ENCODE data around the gene ZC3H12D. TPM values are rescaled to one million over a fixed set of nuclear protein-coding genes. Genes with fewer than 3 reads are reported as not detected.

ZC3H12D gene
- total RNA-seq, 1 donor from 2014 or later: 0.25 TPM

DNA sequence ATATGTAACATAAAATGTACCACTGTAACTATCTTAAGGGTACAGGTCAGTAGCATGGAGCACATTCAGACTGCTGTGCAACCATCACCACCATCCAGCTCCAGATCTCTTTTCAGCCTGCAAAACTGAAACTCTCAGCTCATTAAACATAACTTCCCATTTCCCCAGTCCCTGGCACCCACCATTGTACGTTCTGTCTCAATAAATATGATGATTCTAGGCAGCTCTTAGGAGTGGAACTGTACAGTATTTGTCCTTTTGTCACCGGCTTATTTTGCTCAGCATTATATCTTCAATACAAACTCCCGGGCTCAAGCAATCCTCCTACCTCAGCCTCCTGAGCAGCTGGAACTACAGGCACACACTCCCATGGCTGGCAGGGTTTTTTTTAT lies 1.5 kb downstream of the ZC3H12D start:
- H3K36me3 Mint-ChIP-seq (ENCODE audit: low read depth): no peaks in the 10 kb centered on the region
- H3K9me3 Mint-ChIP-seq (ENCODE audit: low read depth): no peaks in the 10 kb centered on the region
- TF ChIP-seq CTCF (IDR thresholded peaks at IDR 0.05): no peak
- H3K4me3 Mint-ChIP-seq (ENCODE audit: unreplicated experiment): no peak overlapping the region
- H3K27ac Mint-ChIP-seq (ENCODE audit: unreplicated experiment): no peak overlapping the region
- H3K4me1 Mint-ChIP-seq (ENCODE audit: low read depth): peaks cover 22% of the 10 kb centered on the region
- H3K27me3 Mint-ChIP-seq (ENCODE audit: low read depth): peaks cover 1% of the 10 kb centered on the region
- DNase-seq (ENCODE audit: low spot score): no peak

DNA sequence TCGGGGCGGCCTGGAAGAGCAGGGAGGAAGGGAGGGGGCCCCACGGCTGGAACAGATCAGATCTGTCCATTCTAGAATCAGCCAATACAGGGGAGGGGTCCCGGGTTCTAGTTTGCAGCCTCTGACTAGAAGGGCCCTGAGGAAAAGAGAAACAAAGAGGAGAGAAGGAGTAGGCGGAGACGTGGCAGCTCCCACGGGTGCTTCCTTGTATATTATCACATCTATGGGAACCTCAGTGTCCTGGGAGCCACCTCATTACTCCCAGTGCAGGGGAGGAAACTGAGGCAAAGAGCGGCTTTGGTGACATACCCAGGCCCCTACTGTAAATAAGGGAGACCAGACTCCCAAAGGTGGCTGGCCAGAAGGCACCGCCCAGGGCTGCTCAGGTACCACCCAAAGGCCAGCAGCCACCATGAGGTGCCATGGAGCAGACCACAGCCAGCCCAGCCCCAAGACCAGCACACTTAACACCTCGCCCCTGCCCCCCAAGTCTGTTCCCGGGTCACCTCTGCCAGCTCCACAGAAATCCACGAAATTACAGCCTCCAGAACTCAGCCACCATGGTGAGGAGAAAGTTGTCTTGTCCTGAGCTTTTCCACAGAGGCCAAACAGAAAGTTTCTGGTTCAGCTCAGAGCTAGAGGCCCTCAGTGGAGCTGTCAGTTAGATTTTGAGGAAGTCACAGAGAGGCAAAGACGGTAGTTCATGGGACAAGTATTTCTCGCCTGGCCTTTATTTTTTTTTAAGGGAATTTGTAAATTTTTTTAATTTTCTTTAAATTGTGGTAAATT lies 2.1 kb downstream of the ZC3H12D start:
- H3K27me3 Mint-ChIP-seq (ENCODE audit: low read depth): peaks cover 1% of the 10 kb centered on the region
- peaks cover 22% of the 10 kb centered on the region for H3K4me1 Mint-ChIP-seq (ENCODE audit: low read depth)
- peak overlapping the region; percentile 60 for H3K4me3 Mint-ChIP-seq (ENCODE audit: unreplicated experiment)
- peak overlapping the region; percentile 68 for H3K27ac Mint-ChIP-seq (ENCODE audit: unreplicated experiment)
- no peak for TF ChIP-seq CTCF (IDR thresholded peaks at IDR 0.05)
- H3K9me3 Mint-ChIP-seq (ENCODE audit: low read depth): no peaks in the 10 kb centered on the region
- no peak for DNase-seq (ENCODE audit: low spot score)
- no peaks in the 10 kb centered on the region for H3K36me3 Mint-ChIP-seq (ENCODE audit: low read depth)

GRCh38 chr6:149480502-149481280 lies 4.1 kb downstream of the ZC3H12D start:
- H3K27me3 Mint-ChIP-seq (ENCODE audit: low read depth): peaks cover 1% of the 10 kb centered on the region
- no peak for TF ChIP-seq CTCF (IDR thresholded peaks at IDR 0.05)
- H3K4me3 Mint-ChIP-seq (ENCODE audit: unreplicated experiment): no peak overlapping the region
- H3K4me1 Mint-ChIP-seq (ENCODE audit: low read depth): peaks cover 22% of the 10 kb centered on the region
- DNase-seq (ENCODE audit: low spot score): no peak
- no peaks in the 10 kb centered on the region for H3K9me3 Mint-ChIP-seq (ENCODE audit: low read depth)
- no peak overlapping the region for H3K27ac Mint-ChIP-seq (ENCODE audit: unreplicated experiment)
- no peaks in the 10 kb centered on the region for H3K36me3 Mint-ChIP-seq (ENCODE audit: low read depth)

DNA sequence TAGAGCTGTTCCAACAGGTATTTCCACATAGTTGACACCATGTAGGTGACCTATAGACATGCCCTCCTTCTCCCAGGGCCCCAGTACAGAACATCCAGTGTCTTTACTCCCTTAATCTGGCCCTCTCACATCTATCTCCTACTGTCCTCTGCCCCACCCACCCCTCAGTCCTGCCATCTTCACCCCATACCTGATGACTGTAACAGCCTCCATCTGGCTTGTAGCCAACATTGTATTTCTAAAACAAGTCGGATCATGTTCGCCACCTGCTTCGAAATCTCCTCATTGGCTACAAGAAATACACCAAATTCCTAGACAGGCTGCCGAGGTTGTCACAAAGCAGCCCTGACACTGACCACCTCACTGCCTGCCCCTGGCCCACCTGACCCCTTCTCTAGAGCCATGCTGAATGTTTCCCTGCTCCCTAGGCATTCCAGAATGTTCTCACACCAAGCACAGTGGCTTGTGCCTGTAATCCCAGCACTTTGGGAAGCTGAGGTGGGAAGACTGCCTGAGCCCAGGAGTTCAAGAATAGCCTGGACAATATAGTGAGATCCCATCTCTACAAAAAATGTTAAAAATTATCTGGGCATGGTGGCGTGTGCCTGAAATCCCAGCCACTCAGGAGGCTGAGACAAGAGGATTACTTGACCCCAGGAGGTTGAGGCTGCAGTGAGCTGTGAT lies 6.0 kb downstream of the ZC3H12D start:
- Mint-ChIP-seq H3K4me3 (ENCODE audit: unreplicated experiment) (no peak overlapping the region), H3K9me3 (ENCODE audit: low read depth) (no peaks in the 10 kb centered on the region), H3K4me1 (ENCODE audit: low read depth) (peaks cover 12% of the 10 kb centered on the region), H3K36me3 (ENCODE audit: low read depth) (no peaks in the 10 kb centered on the region), H3K27ac (ENCODE audit: unreplicated experiment) (no peak overlapping the region), H3K27me3 (ENCODE audit: low read depth) (peaks cover 1% of the 10 kb centered on the region)
- no peak for TF ChIP-seq CTCF (IDR thresholded peaks at IDR 0.05)
- DNase-seq (ENCODE audit: low spot score): no peak

GRCh38 chr6:149477544-149477943 lies 7.3 kb downstream of the ZC3H12D start:
- Mint-ChIP-seq H3K4me1 (ENCODE audit: low read depth) (peaks cover 11% of the 10 kb centered on the region), H3K27ac (ENCODE audit: unreplicated experiment) (no peak overlapping the region), H3K36me3 (ENCODE audit: low read depth) (no peaks in the 10 kb centered on the region), H3K9me3 (ENCODE audit: low read depth) (no peaks in the 10 kb centered on the region), H3K4me3 (ENCODE audit: unreplicated experiment) (no peak overlapping the region), H3K27me3 (ENCODE audit: low read depth) (peaks cover 1% of the 10 kb centered on the region)
- no peak for TF ChIP-seq CTCF (IDR thresholded peaks at IDR 0.05)
- no peak for DNase-seq (ENCODE audit: low spot score)

Measured in chondrocyte (in vitro differentiated cells).